HG02763 (cell line): ENCODE data around the gene HSDL2.

Experiments used
- ATAC-seq: cut with Tn5 transposase; IDR thresholded peaks from one replicate; pipeline ENCODE4 v1.9.1; 2021; ENCODE audit warnings: mild to moderate bottlenecking, moderate library complexity; ENCODE audit not compliant: unreplicated experiment

Gene HSDL2

DNA sequence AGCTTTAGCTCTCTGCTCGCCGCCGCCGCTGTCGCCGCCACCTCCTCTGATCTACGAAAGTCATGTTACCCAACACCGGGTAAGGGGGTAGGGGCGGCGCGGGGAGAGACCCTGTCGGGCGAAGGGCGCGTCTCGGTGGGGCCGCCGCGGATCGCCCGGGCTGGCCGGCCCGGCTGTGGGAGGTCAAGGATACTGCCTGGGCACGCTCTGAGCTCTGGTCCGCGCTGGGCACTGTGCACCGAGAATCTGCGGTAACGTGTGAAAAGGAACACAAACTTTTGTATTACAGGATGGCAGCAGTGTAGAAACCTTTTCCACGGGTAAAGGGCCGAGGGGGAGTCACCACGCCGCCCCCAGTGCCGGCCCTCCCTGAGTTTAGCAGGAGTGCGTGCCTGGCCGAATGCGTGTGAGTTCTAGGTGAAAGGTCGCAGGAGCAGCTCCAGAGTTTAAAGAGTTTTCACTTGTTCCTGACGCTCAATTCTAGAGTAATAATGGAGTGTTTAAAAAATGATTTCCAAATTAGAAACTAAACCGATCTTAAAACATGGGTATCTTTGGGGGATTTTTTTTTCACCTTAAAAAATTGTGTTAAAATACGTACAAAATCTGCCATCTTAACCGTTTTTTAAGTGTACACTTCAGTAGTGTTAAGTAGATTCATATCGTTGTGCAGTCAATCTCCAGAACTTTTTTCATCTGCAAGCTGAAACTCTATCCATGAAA lies at the start of gene HSDL2:
Gene HSDL2, plus strand, starts transcription at position 7 of the 723 bp plus-strand sequence. Its CDS starts 56 bp downstream, at position 63.
- ATAC-seq = peak; percentile 24

DNA sequence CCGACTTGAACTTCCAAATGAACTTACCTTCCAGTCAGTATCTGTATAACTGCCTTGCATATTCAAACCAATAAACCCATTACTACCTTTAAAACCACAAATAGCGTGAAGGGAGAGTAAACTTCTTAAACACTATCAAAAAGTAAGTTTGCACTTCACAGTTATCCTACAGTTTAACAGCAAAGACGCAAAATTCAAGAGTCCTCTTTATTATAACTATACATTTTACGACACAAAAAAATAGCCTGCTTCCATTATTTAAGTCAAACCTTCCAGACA lies 48.3 kb upstream of the HSDL2 start:
- no peak for ATAC-seq

DNA sequence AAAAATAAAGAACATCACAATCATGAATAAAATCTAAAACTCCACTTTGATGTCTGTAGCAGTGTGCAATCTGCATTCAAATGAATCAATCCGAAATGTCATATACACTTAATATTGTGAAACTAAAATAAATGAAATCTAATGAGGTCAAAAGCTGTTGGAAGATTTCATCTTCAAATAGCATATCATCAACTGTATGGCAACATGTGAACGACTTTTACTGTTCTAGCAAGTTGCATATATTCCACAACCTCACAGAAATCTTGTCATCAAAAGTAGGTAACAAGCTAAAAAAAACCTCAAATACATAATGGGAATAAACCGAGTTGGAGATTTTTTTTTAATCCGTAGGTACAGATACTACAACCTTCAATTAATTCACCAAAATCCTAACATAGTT lies 47.7 kb upstream of the HSDL2 start:
- ATAC-seq = no peak

DNA sequence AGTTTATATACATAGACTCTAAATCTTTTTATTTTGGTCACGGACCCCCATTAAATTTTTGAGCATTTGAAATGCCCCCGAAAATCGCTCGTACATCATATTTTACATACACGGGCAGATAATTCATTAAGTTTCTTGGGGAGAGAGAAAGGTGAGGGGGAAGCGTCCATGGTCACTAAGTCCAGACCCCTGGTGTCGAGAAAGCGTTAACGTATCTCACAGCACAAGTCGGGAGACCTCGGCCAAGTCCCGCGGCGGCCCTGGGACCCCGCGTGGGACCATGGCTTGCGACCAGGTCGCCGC lies 47.3 kb upstream of the HSDL2 start:
- no peak for ATAC-seq

DNA sequence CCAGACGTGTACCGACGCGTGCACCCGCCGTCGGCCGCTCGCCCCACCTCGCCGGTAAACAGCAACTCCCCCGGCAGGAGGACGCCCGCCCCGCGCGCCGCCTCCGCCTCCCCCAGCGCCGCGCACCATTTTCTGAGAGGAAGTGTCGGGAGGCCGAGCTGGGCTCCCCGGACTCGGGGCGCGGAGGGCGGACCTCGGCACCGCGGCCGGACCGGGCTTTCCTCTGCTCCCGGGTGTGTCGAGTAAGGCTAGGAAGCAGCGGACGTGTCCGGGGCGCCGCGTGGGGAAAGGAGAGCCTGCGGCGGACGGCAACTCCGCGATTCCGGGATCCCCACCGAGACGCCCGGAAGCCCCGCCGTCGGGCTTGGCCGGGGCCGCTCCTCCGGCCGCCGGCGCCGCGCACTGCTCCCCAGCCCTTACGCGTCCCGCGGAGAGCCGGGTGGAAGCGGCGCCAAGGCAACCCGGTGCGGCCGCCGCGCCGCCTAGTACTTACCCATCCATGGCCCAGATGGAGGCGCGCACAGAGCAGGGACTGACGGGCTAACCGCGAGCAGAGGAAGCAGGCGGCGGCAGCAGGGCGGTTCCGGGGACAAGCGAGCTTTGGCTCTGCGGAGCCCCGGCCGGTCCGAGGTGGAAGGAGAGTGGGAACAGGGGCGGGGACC lies 46.8 kb upstream of the HSDL2 start, which contains the start of gene PTBP3:
Gene PTBP3, minus strand, starts transcription at position 643 of the 662 bp plus-strand sequence. CDS start 35,754 bp downstream, outside the sequence.
- ATAC-seq = peak; percentile 55

DNA sequence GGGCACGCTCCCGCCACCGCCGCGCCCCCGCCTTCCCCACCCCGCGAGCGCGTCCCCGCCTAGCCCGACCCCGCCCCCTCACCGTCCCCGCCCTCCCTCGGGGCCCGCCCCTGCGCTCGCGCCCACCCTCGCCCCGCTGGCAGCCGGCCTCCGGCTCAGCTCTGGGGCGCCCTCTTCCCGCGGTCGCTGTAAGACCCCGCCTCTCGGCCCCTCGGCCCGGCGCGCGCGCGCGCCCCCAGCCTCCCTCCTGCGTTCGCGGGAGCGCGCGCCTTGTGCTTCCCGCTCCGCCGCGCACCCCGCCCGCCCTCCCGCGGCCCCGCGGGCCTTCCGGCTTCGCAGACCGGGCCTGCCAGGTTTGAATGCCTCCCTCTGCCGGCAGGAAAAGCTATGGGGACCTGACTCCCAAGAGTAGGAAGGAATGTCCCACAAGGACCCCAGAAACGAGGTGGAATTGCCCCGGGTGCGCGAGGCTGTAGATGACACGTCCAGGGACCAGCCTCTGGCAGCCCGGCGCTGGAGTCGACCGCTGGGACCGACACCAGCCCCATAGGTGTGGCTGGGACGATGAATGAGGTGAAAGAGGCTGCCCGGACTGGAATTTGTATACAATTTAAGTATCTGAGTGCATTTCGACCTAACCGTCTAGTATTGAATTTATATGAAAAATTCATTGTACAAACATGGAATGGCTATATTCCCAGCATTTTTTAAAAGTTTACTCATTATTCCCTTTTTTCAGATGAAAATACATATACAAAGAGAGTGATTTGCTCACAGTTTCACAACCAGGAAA lies 46.1 kb upstream of the HSDL2 start:
- peak; percentile 74 for ATAC-seq

DNA sequence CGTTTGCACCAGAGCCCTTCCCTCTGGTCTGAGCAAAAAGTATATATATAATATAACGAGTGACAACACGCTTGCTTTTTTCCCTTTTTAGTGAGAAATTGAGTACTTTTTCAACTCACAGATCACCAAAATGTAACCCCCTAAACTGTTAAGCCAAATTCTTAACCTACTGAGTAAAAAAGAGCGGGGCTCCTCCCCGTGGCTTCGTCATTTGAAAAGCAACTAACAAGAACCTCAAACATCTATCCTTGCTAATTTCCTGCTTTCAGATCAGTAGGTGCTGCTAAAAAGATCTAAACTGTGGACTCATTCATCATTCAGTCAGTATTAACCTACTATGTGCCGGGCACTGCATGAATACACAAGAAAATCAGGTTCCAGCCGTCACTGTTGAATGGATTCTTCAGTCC lies 45.5 kb upstream of the HSDL2 start:
- no peak for ATAC-seq

DNA sequence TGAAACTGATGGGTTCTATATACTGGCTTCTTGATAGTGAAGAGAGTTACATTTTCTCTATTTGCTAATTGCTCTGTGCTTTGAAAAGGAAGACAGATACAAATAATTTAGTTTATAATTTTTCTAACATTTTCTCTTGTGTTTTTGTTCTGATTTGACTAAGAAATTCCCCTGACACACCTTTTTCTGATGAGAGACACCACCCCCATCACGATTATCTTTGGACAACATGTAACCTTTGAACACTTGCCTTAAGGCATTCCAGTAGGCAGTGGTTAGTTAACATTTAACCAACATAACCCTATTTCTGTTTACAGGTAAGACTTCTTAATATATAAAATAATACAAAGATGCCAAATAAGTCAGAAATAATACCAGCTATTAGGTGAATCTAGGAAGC lies 42.4 kb upstream of the HSDL2 start:
- ATAC-seq = no peak

DNA sequence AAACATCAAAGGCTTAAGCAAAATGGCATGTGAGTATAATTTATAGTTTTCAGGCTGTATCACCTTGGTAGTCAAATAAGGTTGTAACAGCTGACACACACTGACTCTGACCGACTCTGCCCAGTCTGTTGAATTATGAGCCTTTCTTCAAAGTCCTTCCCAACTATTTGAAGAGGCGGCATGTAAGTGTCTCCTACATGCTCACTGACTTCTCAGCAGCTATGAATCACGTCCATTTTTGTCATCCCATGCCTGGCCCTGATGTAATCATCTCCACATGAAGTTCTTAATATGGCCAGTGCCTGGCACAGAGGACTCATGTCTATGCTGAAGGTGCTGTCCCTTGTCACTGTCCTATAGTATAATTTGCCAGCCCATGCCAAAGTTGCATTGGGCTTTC lies 41.3 kb upstream of the HSDL2 start:
- no peak for ATAC-seq

DNA sequence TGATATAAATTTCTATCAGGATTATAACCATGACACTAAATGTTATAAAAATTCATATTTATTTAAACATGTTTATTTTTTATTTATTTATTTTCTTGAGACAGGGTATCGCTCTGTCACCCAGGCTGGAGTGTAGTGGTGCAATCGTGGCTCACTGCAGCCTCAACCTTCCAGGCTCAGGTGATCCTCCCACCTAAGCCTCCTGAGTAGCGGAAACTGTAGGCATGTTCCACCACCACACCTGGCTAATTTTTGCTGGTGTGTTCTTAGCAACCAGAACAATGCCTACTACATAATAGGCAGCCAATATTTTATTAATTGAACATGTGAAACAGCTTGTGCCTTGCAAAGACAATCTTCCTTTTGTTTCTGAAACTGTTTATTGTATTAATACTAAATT lies 40.0 kb upstream of the HSDL2 start:
- ATAC-seq = no peak

DNA sequence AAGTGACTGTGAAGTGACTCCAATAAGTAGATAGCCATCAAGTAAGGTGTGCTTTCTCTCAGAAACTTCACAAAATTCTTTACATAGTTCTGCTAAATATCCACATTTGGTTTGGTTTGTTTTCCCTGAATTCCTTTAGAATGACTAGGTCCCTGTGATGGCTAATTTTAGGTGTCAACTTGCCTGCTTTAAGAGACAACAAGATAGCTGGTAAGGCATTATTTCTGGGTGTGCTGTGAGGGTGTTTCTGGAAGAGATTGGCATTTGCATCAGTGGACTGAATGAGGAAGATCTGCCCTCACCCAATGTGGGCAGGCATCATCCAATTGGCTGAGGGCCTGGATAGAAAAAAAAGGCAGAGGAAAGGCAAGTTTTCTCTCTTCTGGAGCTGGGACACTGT lies 38.2 kb upstream of the HSDL2 start:
- ATAC-seq = no peak

DNA sequence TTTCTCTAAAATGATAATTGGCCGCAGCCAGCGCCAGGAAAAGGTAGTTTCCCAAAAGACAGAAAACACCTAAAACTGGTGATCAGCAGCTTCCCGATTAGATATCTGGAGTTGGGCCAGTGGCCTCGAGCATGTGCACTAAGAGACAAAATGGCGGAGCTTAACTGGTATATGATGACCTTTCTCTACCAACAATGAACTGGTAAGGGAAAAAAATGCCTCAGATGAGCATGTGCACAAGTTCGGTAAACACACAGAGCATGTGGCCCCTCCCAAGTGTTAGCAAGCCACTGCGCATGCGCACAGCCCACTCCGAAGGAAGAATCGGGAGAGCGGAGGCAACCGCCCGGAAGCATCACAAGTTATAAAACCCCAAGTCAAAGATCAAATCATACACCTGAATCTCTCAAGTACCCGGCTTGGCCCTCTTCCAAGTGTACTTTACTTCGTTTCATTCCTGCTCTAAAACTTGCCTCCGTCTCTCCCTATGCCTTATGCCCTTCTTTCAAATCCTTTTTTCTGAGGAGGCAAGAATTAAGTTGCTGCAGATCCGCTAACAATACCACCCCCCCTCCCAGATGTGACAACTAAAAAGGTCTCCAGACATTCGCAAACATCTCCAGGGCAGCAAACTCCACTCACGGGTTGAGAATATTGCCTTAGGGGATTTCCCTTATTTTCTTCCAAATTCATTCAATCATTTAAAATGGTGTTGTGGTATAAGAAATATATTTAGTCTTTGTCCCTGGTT lies 31.5 kb upstream of the HSDL2 start:
- no peak for ATAC-seq

DNA sequence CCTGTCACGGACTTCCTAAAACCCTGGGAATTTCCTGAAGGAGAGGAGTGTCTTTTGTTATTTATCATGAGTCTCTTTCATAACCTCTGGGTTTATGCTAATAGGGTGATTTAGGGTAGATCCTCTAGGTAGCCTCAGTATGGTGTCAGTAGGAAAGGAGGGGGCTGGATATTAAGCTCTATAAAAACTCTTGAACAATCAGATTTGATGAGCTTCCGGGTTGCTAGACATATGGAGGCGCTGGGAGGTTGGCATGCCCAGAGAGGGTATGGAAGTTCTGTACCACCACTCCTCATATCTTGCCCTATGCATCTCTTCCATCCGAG lies 30.9 kb upstream of the HSDL2 start:
- ATAC-seq = no peak

DNA sequence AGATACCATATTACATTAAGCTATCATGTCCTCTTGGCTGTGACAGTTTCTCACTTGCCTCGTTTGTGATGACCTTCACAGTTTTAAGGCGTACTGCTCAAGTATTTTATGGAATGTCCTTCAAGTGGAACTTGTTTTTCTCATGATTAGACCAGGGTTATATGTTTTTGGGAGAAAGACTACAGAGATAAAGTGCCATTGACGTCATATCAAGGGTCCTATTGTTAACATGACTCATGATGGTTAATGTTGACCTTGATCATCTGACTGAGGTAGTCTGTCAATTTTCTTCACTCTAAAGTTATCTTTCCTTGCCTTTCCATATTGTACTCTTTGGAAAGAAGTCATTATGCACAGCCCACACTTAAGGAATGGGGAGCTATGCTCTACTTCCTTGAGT lies 28.7 kb upstream of the HSDL2 start:
- ATAC-seq = no peak

DNA sequence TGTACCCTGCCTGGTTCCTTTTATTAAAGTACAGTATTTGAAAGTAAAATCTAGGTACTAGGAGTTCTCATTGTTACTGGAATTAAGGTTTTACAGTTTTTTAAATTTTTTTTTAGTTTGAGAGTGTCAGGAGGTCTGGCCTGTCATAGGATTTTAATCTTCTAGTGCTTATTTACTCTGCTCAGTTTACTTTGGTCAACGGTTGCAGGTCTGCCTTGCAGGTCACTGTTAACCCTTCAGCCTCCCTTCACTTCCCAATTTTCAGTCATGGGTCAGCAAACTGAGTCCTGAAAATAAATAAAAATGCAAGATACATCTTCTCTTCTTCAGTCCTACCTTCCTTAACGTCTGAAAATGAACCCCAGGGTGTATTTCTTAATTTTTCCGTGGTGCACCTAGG lies 27.7 kb upstream of the HSDL2 start:
- no peak for ATAC-seq

DNA sequence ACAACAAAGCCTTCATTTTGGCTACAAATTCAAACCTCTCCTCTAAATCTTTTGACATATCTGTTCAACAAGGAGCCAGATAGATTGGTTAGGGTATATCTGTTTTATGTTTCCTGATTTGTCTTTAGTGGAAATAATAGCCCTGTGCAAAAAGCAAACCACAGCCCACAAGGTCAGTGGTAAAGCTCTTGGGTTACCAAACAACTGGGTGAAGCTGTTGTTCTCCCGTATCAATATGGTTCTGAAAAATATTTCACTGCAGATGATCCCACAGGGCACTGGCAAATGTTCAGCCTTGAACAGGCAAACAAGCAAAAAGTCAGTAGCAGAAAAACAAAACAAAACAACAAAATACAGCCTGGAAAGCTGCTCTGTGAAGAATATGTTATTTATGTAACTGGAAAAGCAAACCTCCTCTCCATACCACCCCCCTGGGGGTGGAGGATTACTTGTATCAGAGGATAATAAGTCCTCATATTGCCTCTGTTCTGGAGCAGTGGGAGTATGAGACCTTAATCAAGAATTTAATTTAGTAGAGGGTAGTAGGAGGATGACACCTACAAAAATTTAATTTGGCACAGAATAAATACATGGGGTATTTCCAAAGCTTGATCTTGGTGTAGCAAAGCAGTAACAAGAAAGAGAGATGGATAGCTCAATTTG lies 25.7 kb upstream of the HSDL2 start:
- ATAC-seq = no peak

DNA sequence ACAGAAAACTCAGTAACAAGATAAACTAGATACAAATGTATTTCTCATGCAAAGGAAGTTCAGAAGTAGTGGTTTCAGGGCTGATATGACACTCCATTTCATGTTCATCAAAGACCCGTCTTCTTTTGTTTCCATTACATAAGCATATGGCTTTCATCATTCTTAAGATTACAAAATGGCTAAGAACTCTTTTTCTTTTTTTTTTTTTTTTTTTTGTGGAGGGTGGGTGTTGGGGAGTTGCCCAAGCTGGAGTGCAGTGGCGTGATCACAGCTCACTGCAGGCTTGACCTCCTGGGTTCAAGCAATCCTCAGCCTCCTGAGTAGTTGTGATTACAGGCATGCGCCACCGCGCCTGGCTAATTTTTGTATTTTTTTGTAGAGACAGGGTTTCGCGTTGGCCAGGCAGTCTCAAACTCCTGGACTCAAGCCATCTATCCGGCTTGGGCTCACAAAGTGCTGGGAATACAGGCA lies 24.4 kb upstream of the HSDL2 start:
- no peak for ATAC-seq

DNA sequence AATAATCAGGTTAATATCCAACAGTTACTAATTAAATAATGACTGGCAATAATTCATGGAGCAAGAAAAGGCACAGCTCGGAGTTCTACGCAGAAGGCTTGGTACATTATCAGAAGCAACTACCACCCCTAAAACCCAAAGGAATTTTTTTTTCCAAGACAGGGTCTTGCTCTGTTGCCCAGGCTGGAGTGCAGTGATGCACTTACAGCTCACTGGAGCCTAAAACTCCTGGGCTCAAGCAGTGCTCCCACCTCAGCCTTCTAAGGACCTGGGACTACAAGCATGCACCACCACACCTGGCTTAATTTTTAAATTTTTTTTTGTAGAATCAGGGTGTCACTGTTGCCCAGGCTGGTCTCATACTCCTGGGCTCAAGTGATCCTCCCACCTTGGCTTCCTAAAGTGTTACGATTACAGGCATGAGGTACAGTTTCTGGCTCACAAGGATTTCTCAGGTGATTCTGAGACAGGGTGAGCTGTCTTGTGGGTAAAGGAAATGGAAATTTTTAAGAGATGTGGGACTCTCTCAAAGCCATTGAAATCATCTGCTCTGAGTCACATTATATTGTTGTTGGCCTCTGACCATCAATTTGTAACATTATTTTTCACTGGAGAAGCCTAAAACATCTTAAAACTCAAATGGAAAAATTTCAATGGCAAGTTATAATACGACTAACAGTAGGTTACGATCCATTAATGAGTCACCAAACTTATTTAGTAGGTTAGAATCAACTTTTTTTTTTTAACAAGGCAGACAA lies 19.7 kb upstream of the HSDL2 start:
- no peak for ATAC-seq

DNA sequence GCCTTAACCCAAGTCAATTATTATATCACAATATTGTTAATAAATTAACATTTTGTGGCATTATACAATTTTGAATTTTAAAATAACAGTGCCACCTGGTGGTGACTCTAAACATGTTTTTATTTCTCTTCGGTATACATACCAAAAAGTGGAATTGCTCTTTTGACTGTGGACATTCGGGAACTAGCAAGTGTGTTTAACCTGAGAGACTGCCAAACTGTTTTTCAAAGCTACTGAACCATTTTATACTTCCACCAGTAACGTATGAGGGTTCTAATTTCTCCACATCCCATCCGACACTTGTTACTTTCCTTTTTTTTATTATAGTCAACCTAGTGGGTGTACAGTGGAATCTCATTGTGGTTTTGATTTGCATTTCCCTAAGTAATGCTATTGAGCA lies 18.3 kb upstream of the HSDL2 start:
- ATAC-seq = no peak

DNA sequence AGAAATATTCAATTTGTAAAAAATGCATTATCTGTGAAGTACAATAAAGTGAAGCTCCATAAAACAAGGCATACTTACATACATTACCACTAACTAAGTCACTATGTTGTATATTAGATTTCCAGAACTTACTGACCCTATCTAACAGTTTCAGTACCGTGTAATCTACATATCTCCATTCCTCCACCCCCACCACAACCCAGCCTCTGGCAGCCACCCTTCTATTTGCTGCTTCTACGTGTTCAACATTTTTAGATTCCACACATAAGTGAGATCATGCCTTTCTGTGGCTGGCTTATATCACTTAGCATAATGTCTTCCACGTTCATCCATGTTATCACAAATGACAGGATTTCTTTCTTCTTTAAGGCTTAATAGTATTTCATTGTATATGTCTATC lies 15.1 kb upstream of the HSDL2 start:
- no peak for ATAC-seq
